NCI-H1694 treated with DMSO at 0.1 percent for 48 hours (cell line): ENCODE measurements around the gene PELI1.

Experiments
- DNase-seq: peaks from one replicate; lab custom pipeline; 2025; lab: John Stamatoyannopoulos, UW

PELI1 gene

DNA sequence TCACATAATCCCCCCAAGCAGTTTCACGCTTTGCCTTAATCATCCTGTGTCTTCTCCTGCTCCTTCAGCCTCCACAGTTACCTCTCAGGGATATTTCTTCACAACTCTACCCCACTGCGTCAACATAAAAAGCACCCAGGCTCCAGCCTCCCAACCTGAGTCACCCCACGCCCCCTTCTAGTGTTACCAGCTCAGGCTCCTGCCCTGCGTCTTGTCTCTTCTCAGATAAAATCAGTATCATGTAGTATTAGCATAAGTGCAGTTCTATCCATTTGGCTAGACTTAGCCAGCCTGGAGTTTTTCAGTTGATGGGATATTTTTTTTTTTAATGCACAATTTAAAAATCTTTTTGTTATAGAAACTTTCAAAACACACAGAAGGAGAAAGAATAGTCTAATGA, 9.6 kb upstream of the PELI1 start:
- no peak for DNase-seq

- no peak for DNase-seq
Measured at GRCh38 chr2:64151476-64151875, 7.3 kb upstream of the PELI1 start.

DNA sequence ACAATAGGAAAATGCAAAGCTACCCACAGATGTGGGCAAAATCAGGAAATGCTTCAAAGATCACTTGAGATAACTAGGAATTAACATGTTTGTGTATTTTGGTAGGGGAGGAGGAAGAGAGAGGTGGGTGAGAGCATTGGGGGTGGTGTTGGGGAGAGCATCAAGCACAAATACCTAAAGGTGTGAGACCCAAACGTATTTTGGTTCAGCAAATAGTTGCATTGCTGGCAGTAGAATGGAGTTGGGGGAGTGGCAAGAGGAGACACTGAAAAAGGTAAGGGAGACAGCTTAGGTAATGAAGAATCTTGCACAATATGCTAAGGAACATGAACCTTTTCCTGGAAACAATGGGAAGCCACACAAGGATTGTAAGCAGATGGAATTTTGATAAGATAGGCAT, 1.5 kb upstream of the PELI1 start:
- DNase-seq = no peak

DNA sequence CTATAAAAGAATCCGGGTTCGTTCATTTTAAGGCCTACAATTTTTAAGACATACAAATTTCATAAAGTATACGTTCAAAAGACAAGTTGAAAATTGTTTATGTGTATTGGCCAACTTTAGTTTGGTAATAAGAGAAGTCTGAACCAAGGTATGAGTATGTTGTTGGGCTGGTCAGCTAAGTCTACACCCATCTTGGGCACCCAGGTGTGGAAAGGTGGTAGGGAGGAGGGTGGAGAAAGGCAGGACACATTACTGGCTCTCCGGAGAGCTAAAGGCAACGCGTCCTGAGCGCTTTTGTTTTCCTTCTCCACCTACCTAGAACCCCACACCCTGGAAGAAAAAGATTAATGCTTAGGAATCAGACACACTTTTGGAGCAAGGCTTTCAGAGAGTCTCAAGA, 899 bp upstream of the PELI1 start:
- no peak for DNase-seq

- DNase-seq = peak; percentile 52
Measured at GRCh38 chr2:64143169-64144056, 807 bp downstream of the PELI1 start.

- no peak for DNase-seq
Measured at GRCh38 chr2:64142741-64143168, 1.5 kb downstream of the PELI1 start.

DNA sequence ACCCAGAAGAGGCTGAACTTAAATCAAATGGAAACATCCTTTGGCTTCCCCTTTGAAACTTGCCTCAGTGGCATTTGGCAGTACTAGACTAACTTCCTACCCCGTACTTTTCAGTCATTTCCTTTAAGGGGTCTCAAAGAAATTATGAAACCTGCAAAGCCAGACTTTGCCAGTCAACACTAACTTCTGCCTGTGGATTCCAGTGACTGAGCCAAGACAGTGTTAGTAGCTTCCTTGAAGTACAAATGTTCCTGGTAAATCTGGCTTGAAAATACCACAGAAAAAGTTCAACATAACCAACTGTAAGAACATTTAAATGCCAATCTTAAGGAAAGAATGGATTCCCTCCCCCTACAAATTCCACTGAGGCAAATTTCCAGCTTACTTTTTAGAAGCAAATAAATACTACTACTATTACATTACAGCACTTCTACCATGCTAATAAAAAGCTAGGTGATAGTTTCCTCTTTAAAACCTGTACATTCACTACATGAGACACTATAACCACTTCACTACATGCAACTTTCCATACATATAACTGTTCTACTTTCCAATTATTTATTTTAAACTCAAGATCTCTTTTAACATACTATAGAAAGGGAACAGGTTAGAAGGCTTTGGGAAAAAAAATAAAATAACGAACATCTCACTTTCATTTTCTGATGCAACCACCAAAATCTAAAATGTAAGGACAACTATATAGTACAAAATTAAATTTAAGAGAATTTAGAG, 2.4 kb downstream of the PELI1 start:
- DNase-seq = no peak

DNA sequence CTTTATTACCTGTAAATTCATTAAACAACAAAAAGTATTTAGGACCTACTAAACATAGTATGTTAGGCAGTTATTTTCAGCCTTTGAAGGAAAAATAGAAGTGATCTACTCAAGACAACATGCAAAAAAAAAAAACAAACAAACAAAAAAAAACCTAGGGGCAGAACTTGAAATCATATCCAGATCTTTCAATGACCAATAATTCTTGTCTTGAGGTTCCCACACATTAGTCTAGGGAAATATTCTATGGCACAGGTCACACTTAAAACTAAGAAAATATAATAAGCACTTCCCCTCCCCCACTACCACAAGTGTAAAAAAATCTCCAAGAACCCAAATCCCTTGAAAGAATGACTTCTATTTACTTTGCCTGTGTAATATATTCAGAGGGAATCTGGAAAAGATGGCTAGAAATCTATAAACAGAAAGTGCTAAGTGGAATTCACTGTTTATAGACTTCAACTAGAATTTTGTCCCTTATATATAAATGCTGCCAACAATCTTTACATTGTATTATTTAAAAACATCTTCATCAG, 3.5 kb downstream of the PELI1 start:
- DNase-seq = no peak

DNA sequence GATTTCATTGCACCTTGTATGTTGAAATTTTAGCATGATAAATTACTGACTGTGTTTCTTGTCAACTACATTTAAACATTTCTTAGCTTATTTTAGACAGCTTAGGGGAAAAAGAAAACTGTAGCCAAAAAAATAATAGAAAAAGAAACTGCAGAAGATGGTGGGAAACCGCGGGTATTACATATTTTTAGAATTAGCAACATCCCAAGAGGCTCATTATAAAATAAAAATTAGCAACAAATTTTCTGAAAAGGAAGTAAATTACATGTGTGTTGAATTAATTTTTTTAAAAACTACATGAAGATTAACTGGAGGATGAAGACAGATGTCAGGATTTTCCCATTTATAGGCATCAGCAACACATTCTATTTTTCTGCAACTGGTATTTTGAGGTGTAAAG, 4.3 kb downstream of the PELI1 start:
- DNase-seq = no peak

GRCh38 chr2:64137996-64138395, 6.2 kb downstream of the PELI1 start:
- no peak for DNase-seq

DNA sequence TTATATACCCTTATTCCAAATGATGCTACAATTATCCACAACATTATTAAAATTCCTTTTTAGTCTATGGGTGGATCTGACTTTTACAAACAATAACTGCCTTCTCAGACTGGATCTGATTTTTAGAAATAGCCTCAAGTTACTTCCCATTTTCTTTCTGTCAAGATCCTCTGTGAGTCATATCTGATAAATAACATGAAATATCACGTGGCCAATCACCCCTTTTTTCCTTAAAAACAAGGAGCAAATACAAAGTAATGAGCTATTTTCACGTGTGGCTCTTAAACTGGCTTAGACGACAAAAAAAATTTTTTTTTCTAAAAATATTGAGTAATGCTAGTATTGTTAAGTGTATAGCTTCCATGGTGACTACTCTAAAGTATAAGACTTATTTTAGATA, 6.7 kb downstream of the PELI1 start:
- DNase-seq = no peak

GRCh38 chr2:64135421-64135820, 8.8 kb downstream of the PELI1 start:
- DNase-seq = no peak

GRCh38 chr2:64134813-64135212, 9.4 kb downstream of the PELI1 start:
- no peak for DNase-seq

DNA sequence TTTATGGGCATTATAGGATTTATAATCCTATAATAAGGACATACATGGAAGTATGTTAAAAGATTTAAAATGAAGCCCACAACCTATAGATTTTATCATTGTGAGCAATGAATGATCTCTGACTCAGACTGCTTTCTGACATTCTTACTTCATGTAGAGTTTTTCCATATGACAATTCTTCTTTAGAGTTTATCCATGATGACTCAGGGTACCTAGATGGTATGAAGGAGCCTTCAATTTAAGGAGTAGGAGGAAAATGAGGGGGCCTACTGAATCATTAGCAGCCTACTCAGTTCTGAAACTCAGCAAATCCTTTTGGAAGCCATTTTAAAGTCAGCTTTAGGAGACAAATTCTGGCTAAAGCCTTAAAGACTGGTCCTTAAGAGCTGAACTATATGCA, 10.4 kb downstream of the PELI1 start:
- no peak for DNase-seq

DNA sequence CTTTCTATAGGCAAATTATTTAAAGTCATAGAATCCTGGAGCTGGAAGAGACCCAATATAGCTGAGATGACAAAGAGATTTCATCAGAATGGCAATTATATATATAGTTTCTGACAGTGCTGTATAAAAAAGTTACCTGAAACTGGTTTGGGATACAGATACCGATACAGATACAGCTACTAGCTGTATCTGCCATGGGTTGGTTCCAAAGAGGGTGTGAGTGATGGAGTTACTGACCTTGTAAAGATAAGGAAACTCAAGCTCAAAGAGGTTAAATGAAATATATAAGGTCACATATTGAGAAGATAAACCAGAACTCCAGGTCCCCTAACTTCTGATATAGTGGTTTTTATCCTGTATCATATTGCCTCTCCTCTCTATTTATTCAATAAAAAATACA, 10.9 kb downstream of the PELI1 start:
- DNase-seq = no peak

DNA sequence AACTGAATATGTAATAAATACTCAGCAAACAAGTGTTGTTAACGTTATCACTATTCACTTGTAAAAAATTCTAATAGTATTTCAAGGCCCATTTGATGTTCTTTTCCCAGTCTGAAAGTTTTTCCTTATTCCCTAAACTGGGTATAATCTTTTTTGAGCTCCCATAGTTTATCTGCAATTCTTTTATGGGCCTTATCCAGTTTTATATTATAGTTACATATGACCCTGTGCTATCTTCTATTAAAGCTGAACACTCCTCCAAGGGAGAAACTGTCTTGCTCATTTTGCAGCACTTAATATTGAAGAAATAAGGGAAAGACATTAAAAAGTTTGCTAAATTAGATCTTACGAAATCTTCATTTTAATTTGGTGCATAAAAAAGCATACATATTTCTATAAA, 13.9 kb downstream of the PELI1 start:
- DNase-seq = no peak

GRCh38 chr2:64128943-64129391, 15.3 kb downstream of the PELI1 start:
- DNase-seq = no peak

GRCh38 chr2:64128406-64128805, 15.8 kb downstream of the PELI1 start:
- DNase-seq = no peak

DNA sequence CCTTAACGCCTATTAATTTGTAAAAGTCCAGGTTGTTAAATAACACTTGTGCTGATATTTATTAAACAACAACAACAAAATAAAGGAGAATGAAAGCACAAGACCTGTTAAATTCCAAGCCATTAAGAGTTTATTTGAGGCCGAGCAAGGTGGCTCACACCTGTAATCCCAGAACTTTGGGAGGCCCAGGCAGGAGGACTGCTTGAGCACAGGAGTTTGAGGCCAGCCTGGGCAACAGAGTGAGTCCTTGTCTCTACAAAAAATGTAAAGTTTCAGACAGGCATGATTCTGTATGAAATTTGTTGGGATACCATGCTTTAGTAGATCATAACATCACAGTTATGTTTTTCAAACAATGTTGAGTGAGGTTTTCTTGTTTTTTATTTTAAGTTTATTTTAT, 17.1 kb downstream of the PELI1 start:
- no peak for DNase-seq

- DNase-seq = no peak
Measured at GRCh38 chr2:64126601-64127000, 17.6 kb downstream of the PELI1 start.

DNA sequence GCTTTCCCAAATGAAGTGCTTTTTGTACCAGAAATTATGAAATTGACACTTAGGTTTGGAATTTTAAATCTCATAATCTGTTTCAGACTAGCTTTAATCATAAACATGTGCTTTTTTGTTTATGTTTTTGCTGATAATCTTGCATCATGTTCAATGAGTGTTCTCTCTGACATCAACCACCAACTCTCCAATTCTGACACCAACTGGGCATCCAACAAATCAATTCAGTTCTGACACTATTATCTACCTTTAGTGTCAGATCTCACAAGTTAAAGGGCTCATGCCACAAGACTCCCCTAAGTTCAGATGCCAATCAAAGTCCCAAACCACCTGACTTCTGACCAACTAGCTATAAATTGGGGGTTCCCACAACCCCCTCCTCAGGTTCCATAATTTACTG, 19.6 kb downstream of the PELI1 start:
- DNase-seq = no peak

- DNase-seq = no peak
Measured at GRCh38 chr2:64124168-64124567, 20.1 kb downstream of the PELI1 start.

GRCh38 chr2:64123740-64124139, 20.5 kb downstream of the PELI1 start:
- no peak for DNase-seq
